ENCODE measurements around the gene DNAH8.

DNAH8 gene

GRCh38 chr6:39065561-39065960, 350.4 kb downstream of the DNAH8 start:
- TF ChIP-seq CTCF (conservative IDR thresholded peaks at IDR 0.05; ENCODE audit: low read length): no peak

GRCh38 chr6:39068391-39068790, 353.3 kb downstream of the DNAH8 start:
- TF ChIP-seq CTCF (conservative IDR thresholded peaks at IDR 0.05; ENCODE audit: low read length): no peak
- DNase-seq (ENCODE audit: low read depth): no peak

More at GRCh38 chr6:39065561-39065960, 350.4 kb downstream of the DNAH8 start:
- no peak for DNase-seq (ENCODE audit: low read depth)
- H3K4me3 ChIP-seq (ENCODE audit: low read length): no peak overlapping the region

GRCh38 chr6:39072830-39073229, 357.7 kb downstream of the DNAH8 start:
- TF ChIP-seq CTCF (conservative IDR thresholded peaks at IDR 0.05; ENCODE audit: low read length): no peak
- DNase-seq (ENCODE audit: low read depth): no peak

More at GRCh38 chr6:39068391-39068790, 353.3 kb downstream of the DNAH8 start:
- H3K4me3 ChIP-seq (ENCODE audit: low read length): no peak overlapping the region

GRCh38 chr6:39073471-39074355, 358.6 kb downstream of the DNAH8 start:
- no peak for TF ChIP-seq CTCF (conservative IDR thresholded peaks at IDR 0.05; ENCODE audit: low read length)
- H3K4me3 ChIP-seq (ENCODE audit: low read length): no peak overlapping the region
- no peak for DNase-seq (ENCODE audit: low read depth)

More at GRCh38 chr6:39072830-39073229, 357.7 kb downstream of the DNAH8 start:
- H3K4me3 ChIP-seq (ENCODE audit: low read length): no peak overlapping the region

GRCh38 chr6:39074486-39074885, 359.4 kb downstream of the DNAH8 start:
- no peak for DNase-seq (ENCODE audit: low read depth)
- no peak for TF ChIP-seq CTCF (conservative IDR thresholded peaks at IDR 0.05; ENCODE audit: low read length)

GRCh38 chr6:39075010-39075686, 360.0 kb downstream of the DNAH8 start:
- no peak for DNase-seq (ENCODE audit: low read depth)
- no peak overlapping the region for H3K4me3 ChIP-seq (ENCODE audit: low read length)
- TF ChIP-seq CTCF (conservative IDR thresholded peaks at IDR 0.05; ENCODE audit: low read length): no peak

More at GRCh38 chr6:39074486-39074885, 359.4 kb downstream of the DNAH8 start:
- H3K4me3 ChIP-seq (ENCODE audit: low read length): no peak overlapping the region
